ENCODE measurements around the gene PACRG. TPM values are rescaled to one million over a fixed set of nuclear protein-coding genes. Genes with fewer than 3 reads are reported as not detected.

The PACRG gene
- polyA plus RNA-seq, 1 donor (not counting 4 experiments of a cell fraction or from before 2014, with no cell fraction given): 0.31 TPM

GRCh38 chr6:163095401-163095800 is 367.6 kb downstream of the PACRG start:
- Histone ChIP-seq H3K4me2 (ENCODE audit: control insufficient read depth, extremely low read depth, insufficient read depth, low read depth, low read length) (no peak overlapping the region), H2AFZ (ENCODE audit: control insufficient read depth, low read length) (no peak overlapping the region), H3K9me3 (ENCODE audit: control insufficient read depth, low read depth, low read length) (no peaks in the 10 kb centered on the region), H3K9ac (ENCODE audit: control insufficient read depth, extremely low read depth, insufficient read depth, low read length) (no peak overlapping the region), H3K27ac (ENCODE audit: control insufficient read depth, insufficient read depth, low read length) (no peak overlapping the region), H3K4me3 (ENCODE audit: control insufficient read depth in 2 of 3, extremely low read depth in 1 of 3, insufficient read depth in 2 of 3, low read depth in 1 of 3, low read length in 3 of 3) (no peak overlapping the region), H3K4me1 (ENCODE audit: control insufficient read depth, extremely low read depth, insufficient read depth, low read length) (no peaks in the 10 kb centered on the region), H3K27me3 (ENCODE audit: control insufficient read depth, extremely low read depth, insufficient read depth, low read length) (no peaks in the 10 kb centered on the region), H4K20me1 (ENCODE audit: control insufficient read depth, extremely low read depth, insufficient read depth, low read length) (no peaks in the 10 kb centered on the region), H3K36me3 (ENCODE audit: control insufficient read depth in 2 of 2, extremely low read depth in 1 of 2, insufficient read depth in 2 of 2, low read length in 2 of 2) (no peaks in the 10 kb centered on the region), H3K9me1 (ENCODE audit: control insufficient read depth, extremely low read depth, insufficient read depth, low read length) (no peaks in the 10 kb centered on the region), H3K79me2 (ENCODE audit: control insufficient read depth, insufficient read depth, low read length) (no peaks in the 10 kb centered on the region)
- dilution Hi-C loops (cut with MboI; ENCODE audit: extremely low pct_ligation_motif_present, low sequenced_read_pairs): no loop called here
- DNase-seq (ENCODE audit: low read depth, low spot score) (no peak), FAIRE-seq (no peak)
- no peak for TF ChIP-seq EZH2 (IDR thresholded peaks at IDR 0.05; ENCODE audit: low read length)
- TF ChIP-seq CTCF (optimal IDR thresholded peaks at IDR 0.05 in 1 of 3, IDR thresholded peaks at IDR 0.05 in 1 of 3, conservative IDR thresholded peaks at IDR 0.05 in 1 of 3; ENCODE audit: extremely low read depth in 1 of 3, insufficient read depth in 2 of 3, low read length in 3 of 3): no peak

- FAIRE-seq (no peak), DNase-seq (ENCODE audit: low read depth, low spot score) (no peak)
- Histone ChIP-seq H3K27ac (ENCODE audit: control insufficient read depth, insufficient read depth, low read length) (no peak overlapping the region), H3K4me1 (ENCODE audit: control insufficient read depth, extremely low read depth, insufficient read depth, low read length) (no peaks in the 10 kb centered on the region), H3K9me1 (ENCODE audit: control insufficient read depth, extremely low read depth, insufficient read depth, low read length) (no peaks in the 10 kb centered on the region), H4K20me1 (ENCODE audit: control insufficient read depth, extremely low read depth, insufficient read depth, low read length) (no peaks in the 10 kb centered on the region), H3K4me3 (ENCODE audit: control insufficient read depth in 2 of 3, extremely low read depth in 1 of 3, insufficient read depth in 2 of 3, low read depth in 1 of 3, low read length in 3 of 3) (no peak overlapping the region), H2AFZ (ENCODE audit: control insufficient read depth, low read length) (no peak overlapping the region), H3K36me3 (ENCODE audit: control insufficient read depth in 2 of 2, extremely low read depth in 1 of 2, insufficient read depth in 2 of 2, low read length in 2 of 2) (no peaks in the 10 kb centered on the region), H3K4me2 (ENCODE audit: control insufficient read depth, extremely low read depth, insufficient read depth, low read depth, low read length) (no peak overlapping the region), H3K79me2 (ENCODE audit: control insufficient read depth, insufficient read depth, low read length) (no peaks in the 10 kb centered on the region), H3K9ac (ENCODE audit: control insufficient read depth, extremely low read depth, insufficient read depth, low read length) (no peak overlapping the region), H3K27me3 (ENCODE audit: control insufficient read depth, extremely low read depth, insufficient read depth, low read length) (no peaks in the 10 kb centered on the region), H3K9me3 (ENCODE audit: control insufficient read depth, low read depth, low read length) (no peaks in the 10 kb centered on the region)
- no peak for TF ChIP-seq CTCF (optimal IDR thresholded peaks at IDR 0.05 in 1 of 3, IDR thresholded peaks at IDR 0.05 in 1 of 3, conservative IDR thresholded peaks at IDR 0.05 in 1 of 3; ENCODE audit: extremely low read depth in 1 of 3, insufficient read depth in 2 of 3, low read length in 3 of 3)
- no peak for TF ChIP-seq EZH2 (IDR thresholded peaks at IDR 0.05; ENCODE audit: low read length)
- dilution Hi-C loops (cut with MboI; ENCODE audit: extremely low pct_ligation_motif_present, low sequenced_read_pairs): no loop called here
Measured at GRCh38 chr6:163098827-163099479, 371.2 kb downstream of the PACRG start.
